NCI-H526 (cell line): ENCODE results near the gene USP1.

Experiments used
- DNase-seq, 2 experiments: peaks; one replicate each; lab custom pipeline; 2025; lab: John Stamatoyannopoulos, UW

The USP1 gene

DNA sequence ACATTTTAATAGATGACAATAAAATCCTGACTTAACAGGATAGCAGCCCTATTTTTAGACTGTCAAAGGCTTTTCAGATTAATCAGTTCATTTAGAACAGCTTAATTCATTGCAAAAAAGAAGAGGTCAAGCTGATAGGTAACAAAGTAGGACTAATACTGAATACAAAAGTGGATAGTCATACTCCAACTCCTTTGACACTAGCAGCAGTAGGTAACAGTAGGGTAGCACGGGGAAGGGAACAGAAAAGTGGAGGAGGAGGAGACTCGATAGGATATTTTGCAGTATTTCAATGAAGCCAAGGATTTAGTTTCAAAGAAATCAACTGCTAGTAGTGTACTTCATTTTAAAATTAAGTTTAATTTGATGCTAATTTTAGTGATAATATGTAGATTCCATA is 51.1 kb downstream of the USP1 start:
- no peak for DNase-seq

DNA sequence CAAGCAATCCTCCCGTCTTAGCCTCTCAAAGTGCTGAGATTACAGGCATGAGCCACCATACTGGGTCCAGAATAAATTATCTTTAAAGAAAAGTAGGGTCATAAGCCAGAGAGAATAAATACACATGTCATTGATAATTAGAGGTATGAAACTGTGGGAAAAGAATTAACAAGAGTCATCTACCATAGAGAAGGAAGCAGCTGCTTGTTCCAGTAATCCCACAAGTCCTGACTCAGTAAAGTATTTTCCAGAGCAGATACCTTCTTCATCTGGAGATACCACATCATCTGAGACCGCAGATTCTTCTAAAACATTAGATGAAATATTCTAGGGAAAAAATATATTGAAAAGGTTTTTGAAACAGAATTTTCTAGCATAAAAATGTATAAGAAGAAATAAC is 55.7 kb downstream of the USP1 start:
- no peak for DNase-seq

DNA sequence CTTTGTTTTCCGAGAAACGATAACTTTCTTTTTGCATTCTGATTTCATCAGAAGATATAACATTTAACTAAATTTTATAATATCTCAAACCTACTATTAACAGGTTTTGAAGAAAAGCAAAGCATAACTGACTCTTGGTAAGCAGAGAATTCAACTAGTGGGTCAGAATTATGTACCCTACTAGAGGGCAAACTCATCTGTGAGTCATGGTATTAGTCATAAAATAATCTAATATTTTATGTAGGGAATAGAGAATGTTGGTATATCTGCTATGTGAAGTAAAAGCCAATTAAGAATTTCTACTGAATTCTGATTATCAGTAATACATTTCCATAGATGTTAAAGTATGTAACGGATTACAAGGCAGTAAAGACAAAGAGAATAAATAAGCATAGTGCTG is 56.8 kb downstream of the USP1 start:
- no peak for DNase-seq

DNA sequence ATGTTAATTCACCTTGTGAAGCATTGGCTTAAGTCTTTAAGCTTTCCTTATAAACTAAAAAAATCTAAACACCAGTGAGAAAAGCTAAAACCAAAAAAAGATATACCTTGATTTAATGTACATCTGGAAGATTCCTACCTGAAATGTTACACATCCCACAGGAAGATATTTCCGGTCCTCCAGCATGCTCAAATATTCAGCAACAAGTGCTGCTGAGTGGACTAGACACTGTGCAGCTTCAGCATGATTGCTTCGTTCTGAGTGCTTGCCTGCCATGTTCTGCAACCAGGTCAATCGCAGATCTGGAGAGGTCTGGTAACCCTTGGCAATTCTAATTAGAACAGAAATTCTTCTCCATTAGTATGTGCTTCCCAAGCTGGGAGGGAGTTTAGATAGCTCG is 57.3 kb downstream of the USP1 start:
- no peak for DNase-seq

DNA sequence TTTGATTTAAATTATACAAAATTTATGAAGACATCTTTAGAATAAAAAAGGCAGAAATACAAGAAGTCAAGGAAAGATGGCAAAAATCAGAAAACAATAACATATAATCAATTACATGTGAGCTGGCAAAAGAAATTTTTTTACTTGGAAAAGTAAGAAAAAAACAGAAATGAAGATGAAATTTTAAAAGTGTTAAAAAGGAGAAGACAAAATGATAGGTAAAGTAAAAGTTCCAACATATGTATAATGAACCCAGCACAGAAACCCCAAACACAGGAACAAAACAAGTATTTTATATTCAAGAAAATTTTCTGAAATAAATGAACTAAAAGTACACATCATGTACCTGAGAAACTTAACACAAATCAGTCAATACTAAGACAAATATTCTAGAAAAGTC is 63.4 kb downstream of the USP1 start:
- no peak for DNase-seq
